ENCODE measurements around the gene TSPAN15.

TSPAN15 gene

GRCh38 chr10:69418052-69418752 lies 33.1 kb upstream of the TSPAN15 start:
- no peak for DNase-seq

DNA sequence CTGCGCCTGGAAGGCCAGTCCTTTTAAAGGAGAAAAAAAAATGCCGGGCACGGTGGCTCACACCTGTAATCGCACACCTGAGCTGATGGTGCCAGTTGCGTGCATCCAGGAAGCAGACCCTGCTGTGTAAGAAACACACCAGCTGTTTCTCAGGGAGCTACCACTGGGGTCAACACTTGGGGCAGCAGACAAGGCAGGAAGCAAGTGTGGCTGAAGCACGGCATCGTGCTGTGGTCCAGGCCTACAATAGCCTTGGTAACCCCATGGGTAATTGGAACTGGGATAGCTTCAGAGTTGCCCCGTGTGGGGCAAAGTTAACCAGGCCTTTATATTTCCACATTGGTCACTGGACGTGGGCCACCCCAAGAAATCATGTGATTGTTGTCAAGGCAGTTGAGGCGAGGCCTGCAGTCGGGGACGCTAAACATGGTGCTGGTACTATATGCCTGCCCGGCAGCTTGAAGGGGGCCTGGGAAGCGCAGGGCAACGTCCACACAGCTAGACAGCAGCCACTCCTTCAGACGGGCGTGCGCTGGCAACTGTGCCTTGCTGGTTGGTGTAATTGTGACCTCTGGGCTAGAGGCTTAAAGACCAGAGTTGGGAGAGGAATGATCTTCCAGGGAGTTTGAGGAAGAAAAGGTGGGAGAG lies 32.0 kb upstream of the TSPAN15 start:
- no peak for DNase-seq

DNA sequence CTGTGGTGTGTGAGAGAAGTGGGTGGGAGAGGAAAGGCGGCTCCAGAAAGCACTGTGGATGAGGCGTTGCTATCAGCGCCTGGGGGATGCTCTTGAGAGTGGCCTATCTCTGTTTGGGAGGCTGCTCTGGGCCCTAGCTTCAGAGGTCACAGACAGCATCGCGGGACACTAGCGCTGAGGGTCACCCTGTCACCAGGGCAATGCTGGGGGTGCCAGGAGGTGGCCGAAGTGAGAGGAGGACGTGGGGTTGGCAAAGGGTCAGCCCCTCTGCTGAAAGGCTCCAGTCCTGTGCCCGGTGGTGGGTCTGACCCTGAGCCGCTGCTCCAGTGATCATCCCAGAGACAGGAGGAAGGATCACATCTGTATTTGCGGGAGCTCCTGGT lies 31.5 kb upstream of the TSPAN15 start:
- DNase-seq: no peak

DNA sequence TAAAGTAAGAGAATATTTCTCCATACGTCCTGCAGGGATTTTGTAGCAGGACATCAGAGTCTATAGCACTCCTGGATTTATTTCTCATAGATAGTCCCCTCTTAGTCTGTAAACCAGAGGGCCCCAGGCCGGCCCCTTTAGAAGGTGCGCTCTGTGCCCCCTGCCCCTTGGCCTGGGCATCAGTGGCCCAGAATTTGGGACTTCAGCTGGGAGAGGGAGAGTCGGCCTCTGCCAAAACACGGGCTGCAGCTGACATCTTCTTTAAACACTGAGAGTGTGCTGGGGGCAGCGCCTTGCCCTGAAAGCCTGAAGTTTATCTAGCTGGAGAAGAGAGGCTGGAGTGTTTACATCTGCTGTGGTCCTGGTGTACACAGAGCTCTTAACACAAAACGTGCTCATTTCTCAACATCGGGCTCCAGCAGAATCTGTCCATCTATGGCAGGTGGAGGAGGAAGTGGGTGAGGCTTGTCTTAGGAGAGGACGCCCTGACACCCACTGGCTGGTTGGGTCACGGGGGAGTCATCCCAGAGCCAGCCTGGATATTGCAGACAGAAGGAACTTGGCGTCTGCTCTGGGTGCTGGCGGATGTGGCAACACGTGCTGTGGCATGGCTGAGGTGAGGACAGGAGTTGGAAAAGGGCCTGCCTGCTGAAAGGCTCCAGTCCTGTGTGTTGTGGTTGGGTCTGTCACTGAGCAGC lies 29.5 kb upstream of the TSPAN15 start:
- peak; percentile 57 for DNase-seq

GRCh38 chr10:69422676-69423075 lies 28.6 kb upstream of the TSPAN15 start:
- DNase-seq: no peak

GRCh38 chr10:69425041-69425440 lies 26.2 kb upstream of the TSPAN15 start:
- no peak for DNase-seq

GRCh38 chr10:69425511-69426298 lies 25.6 kb upstream of the TSPAN15 start:
- DNase-seq: no peak

DNA sequence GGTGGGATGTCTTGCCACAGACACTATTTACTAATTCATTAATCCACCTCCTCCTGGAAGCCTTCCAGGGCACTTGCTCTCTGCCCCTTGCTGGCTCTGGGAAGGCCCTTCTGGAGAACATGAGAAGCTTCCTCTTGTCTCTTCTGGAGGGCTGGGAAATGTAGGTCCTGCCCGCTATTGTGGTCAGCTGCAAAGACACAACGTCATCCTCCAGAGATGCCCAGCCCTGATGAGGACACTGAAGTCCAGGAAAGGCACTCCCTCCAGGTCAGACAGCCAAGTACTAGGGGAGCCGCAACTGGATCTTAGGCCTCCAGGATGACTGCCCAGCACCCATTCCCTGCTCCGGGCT lies 24.9 kb upstream of the TSPAN15 start:
- DNase-seq: no peak

- no peak for DNase-seq
These were observed 23.1 kb upstream of the TSPAN15 start for GRCh38 chr10:69428165-69428564.

DNA sequence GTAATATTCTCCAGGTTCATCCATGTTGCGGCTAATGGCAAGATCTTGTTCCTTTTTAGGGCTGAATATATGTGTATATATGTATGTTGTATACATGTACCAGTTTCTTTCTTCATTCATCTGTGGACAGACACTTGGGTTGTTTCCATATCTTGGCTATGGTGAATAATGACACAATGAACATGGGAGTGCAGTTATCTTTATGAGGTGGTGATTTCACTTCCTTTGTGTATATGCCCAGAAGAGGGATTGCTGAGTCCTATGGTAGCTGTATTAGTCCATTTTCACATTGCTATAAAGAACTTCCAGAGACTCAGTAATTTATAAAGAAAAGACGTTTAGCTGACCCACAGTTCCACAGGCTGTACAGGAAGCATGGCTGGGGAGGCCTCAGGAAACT lies 17.1 kb upstream of the TSPAN15 start:
- peak; percentile 19 for DNase-seq

DNA sequence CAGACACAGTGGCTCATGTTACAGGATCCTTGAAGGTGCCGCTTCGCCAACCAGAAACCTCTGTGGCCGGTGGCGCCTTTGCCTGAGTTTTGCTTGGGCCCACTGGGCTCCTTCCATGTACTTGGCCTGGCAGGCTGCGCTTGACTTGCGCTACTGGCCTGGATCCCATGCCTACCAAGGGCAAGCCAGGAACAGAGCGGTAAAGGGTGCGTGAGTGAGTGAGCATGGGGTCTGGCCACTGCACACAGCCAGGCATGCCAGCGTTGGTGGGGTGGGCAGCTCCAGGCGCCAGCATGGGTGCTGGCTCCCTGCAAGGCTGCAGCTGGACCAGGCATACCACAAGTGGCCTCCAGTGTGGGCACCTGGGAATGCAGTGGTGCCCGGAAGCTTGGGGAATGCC lies 16.3 kb upstream of the TSPAN15 start:
- DNase-seq: no peak

- DNase-seq: no peak
These were observed 15.2 kb upstream of the TSPAN15 start for GRCh38 chr10:69435966-69436520.

GRCh38 chr10:69437321-69438259 lies 13.7 kb upstream of the TSPAN15 start:
- no peak for DNase-seq

DNA sequence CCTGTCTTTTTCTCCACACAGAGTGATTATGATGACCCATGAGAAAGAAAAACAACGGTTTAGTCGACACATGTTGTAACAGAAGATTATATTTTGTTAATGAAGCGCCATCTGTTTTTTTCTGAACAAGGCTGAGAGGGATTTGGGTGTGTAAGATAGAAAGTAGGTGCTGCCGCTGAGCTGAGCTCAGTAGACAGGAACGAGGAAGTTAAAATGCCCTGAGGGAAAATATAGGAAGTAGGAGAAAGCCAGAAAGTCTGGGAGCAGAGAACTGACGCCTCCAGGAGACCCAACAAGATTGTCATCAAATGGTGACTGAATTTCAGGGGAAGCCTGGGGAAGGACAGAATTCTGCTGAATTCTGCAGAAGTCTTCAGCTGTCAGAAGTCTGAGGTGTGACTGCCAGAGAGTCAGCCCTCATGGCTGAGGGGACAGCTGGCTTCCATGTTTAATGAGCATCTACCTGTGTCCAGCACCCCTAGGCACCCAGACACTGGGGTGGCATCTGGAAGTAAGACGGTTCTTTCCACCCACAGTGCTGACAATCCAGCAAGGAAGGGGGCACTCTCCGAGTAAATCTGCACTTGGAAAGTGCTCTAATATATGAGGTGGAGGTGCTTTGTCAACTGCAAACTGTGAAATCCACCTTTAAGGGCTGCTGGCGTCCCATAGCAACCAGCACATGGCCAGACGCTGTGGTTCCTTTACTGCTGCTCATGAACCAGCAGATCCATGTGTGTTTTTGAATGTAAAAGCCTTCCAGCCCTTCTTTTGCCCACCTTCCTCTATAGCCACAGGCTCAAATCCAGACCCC lies 12.5 kb upstream of the TSPAN15 start:
- peak; percentile 78 for DNase-seq

- no peak for DNase-seq
These were observed 11.9 kb upstream of the TSPAN15 start for GRCh38 chr10:69439350-69439739.

- DNase-seq: peak; percentile 81
These were observed 11.3 kb upstream of the TSPAN15 start for GRCh38 chr10:69439813-69440506.

GRCh38 chr10:69443354-69443753 lies 7.9 kb upstream of the TSPAN15 start:
- no peak for DNase-seq

DNA sequence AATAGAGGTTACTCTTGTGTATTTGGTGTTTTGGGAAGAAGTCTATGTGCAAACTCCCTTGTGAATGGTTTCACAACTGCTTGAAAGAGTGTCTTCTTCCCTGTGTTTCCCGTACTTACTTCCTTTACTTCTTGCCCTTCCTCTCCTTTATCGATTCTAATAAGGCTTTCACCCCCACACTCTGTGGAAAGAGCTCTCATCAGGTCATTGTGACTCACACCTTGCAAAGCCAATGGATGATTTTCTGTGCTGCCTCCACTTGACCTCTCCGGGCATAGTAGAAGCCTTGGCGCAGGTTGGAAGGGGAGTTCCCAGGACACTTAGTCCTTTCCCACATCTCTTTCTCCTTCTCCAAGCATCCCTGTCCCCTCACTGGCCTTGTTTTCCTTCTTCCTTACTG lies 6.2 kb upstream of the TSPAN15 start:
- peak; percentile 62 for DNase-seq

- no peak for DNase-seq
These were observed 5.0 kb upstream of the TSPAN15 start for GRCh38 chr10:69446229-69446628.

- DNase-seq: no peak
These were observed 4.6 kb upstream of the TSPAN15 start for GRCh38 chr10:69446650-69447151.
